ENCODE data around the gene SLIT2. TPM values are rescaled to one million over a fixed set of nuclear protein-coding genes. Genes with fewer than 3 reads are reported as not detected.

The SLIT2 gene
- total and polyA plus RNA-seq, 2 donors (not counting 1 experiment from before 2014, with no cell fraction given) = not detected

- Mint-ChIP-seq H3K4me1 (peaks cover 22% of the 10 kb centered on the region), H3K4me3 (peak overlapping the region; percentile 37)
Observed at GRCh38 chr4:20253283-20253734, 1.6 kb downstream of the SLIT2 start.

DNA sequence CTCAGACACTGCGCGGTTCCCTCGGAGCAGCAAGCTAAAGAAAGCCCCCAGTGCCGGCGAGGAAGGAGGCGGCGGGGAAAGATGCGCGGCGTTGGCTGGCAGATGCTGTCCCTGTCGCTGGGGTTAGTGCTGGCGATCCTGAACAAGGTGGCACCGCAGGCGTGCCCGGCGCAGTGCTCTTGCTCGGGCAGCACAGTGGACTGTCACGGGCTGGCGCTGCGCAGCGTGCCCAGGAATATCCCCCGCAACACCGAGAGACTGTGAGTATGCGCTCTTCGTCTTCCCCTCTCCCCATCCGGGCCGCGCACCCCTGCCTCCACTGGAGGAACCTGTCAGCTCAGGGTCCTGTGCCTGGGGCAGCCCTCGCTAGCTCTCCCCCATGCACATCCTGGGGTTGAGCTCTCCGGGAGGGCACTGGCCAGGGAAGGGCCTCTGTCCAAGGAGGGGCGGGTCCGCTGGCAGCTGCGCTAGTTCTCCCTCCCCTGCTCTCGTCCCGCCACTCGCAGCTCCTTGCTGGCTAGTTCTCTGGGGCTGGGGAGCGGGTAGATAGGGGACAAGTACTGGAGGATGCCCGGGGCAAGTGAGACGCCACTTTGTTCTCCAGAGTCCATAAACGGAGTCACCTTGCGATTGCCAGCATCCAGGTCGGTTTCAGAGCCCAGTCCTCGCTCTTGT is 2.2 kb downstream of the SLIT2 start:
- no peak overlapping the region for H3K9ac ChIP-seq (ENCODE audit: low read length)
- ChIA-PET CTCF (no interaction called here), POLR2A (no interaction called here)
- no peak overlapping the region for H3K4me2 ChIP-seq (replicated peaks; ENCODE audit: low read depth, low read length, poor library complexity, severe bottlenecking)
- H3K4me1 ChIP-seq (ENCODE audit: control insufficient read depth in 2 of 2, insufficient read depth in 2 of 2, low read length in 2 of 2) = peaks cover 12 to 14% of the 10 kb centered on the region in 2 donors
- peaks cover 22% of the 10 kb centered on the region for H3K4me1 Mint-ChIP-seq
- no peaks in the 10 kb centered on the region for H4K20me1 ChIP-seq (ENCODE audit: control insufficient read depth, insufficient read depth, low read length, poor library complexity, severe bottlenecking)
- H3K4me3 ChIP-seq (ENCODE audit: control extremely low read depth in 1 of 5, extremely low read depth in 1 of 5, insufficient read depth in 1 of 5, low read depth in 2 of 5, low read length in 4 of 5) = no peak overlapping the region
- H2AFZ ChIP-seq (ENCODE audit: insufficient read depth, low read depth, low read length, poor library complexity, severe bottlenecking) = no peak overlapping the region
- 8% methylated on average over 41 of the region's 43 CpGs for WGBS (ENCODE audit: insufficient coverage)
- no peak overlapping the region for H3K27ac Mint-ChIP-seq
- no peaks in the 10 kb centered on the region for H3K36me3 ChIP-seq (replicated peaks in 1 of 2; ENCODE audit: control extremely low read depth in 1 of 2, control insufficient read depth in 1 of 2, extremely low read depth in 1 of 2, insufficient read depth in 2 of 2, low read length in 1 of 2)
- peaks cover 51% of the 10 kb centered on the region for H3K27me3 Mint-ChIP-seq
- no peaks in the 10 kb centered on the region for H3K9me3 Mint-ChIP-seq (ENCODE audit: insufficient read depth)
- DNase-seq = peak; percentile 5
- no peak for ATAC-seq (ENCODE audit: low read depth)
- no peaks in the 10 kb centered on the region for H3K79me2 ChIP-seq (ENCODE audit: control insufficient read depth, insufficient read depth, low read length)
- intact Hi-C loops (cut with micrococcal nuclease) = no loop called here
- no peak overlapping the region for H3K27ac ChIP-seq (ENCODE audit: low read length in 2 of 2)
- H3K4me3 Mint-ChIP-seq = peak overlapping the region; percentile 32
- H3K27me3 ChIP-seq (replicated peaks in 1 of 4; ENCODE audit: control extremely low read depth in 1 of 4, control insufficient read depth in 3 of 4, insufficient read depth in 4 of 4, low read length in 3 of 4) = peaks cover 0 to 34% (median 16%) of the 10 kb centered on the region in 4 experiments
- peaks cover 0 to 21% (median 0%) of the 10 kb centered on the region in 3 donors for H3K9me3 ChIP-seq (ENCODE audit: control extremely low read depth in 1 of 3, control insufficient read depth in 2 of 3, insufficient read depth in 1 of 3, low read length in 2 of 3)
- TF ChIP-seq EZH2 (IDR thresholded peaks at IDR 0.05; ENCODE audit: borderline replicate concordance, insufficient read depth, low read depth, low read length, poor library complexity, severe bottlenecking) = no peak
- TF ChIP-seq, protein P1, sequence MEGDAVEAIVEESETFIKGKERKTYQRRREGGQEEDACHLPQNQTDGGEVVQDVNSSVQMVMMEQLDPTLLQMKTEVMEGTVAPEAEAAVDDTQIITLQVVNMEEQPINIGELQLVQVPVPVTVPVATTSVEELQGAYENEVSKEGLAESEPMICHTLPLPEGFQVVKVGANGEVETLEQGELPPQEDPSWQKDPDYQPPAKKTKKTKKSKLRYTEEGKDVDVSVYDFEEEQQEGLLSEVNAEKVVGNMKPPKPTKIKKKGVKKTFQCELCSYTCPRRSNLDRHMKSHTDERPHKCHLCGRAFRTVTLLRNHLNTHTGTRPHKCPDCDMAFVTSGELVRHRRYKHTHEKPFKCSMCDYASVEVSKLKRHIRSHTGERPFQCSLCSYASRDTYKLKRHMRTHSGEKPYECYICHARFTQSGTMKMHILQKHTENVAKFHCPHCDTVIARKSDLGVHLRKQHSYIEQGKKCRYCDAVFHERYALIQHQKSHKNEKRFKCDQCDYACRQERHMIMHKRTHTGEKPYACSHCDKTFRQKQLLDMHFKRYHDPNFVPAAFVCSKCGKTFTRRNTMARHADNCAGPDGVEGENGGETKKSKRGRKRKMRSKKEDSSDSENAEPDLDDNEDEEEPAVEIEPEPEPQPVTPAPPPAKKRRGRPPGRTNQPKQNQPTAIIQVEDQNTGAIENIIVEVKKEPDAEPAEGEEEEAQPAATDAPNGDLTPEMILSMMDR (IDR thresholded peaks at IDR 0.05) = no peak

More at GRCh38 chr4:20253283-20253734, 1.6 kb downstream of the SLIT2 start:
- Histone ChIP-seq H2AFZ (ENCODE audit: insufficient read depth, low read depth, low read length, poor library complexity, severe bottlenecking) (peak overlapping the region; percentile 42), H3K9me3 (ENCODE audit: control extremely low read depth in 1 of 3, control insufficient read depth in 2 of 3, insufficient read depth in 1 of 3, low read length in 2 of 3) (peaks cover 0 to 21% (median 0%) of the 10 kb centered on the region in 3 donors), H3K36me3 (replicated peaks in 1 of 2; ENCODE audit: control extremely low read depth in 1 of 2, control insufficient read depth in 1 of 2, extremely low read depth in 1 of 2, insufficient read depth in 2 of 2, low read length in 1 of 2) (no peaks in the 10 kb centered on the region), H3K4me2 (replicated peaks; ENCODE audit: low read depth, low read length, poor library complexity, severe bottlenecking) (peak overlapping the region; percentile 62), H3K9ac (ENCODE audit: low read length) (no peak overlapping the region), H3K27ac (ENCODE audit: low read length in 2 of 2) (no peak overlapping the region), H3K79me2 (ENCODE audit: control insufficient read depth, insufficient read depth, low read length) (no peaks in the 10 kb centered on the region), H4K20me1 (ENCODE audit: control insufficient read depth, insufficient read depth, low read length, poor library complexity, severe bottlenecking) (no peaks in the 10 kb centered on the region), H3K4me3 (ENCODE audit: control extremely low read depth in 1 of 5, extremely low read depth in 1 of 5, insufficient read depth in 1 of 5, low read depth in 2 of 5, low read length in 4 of 5) (no peak overlapping the region), H3K4me1 (ENCODE audit: control insufficient read depth in 2 of 2, insufficient read depth in 2 of 2, low read length in 2 of 2) (peaks cover 12 to 14% of the 10 kb centered on the region in 2 donors), H3K27me3 (replicated peaks in 1 of 4; ENCODE audit: control extremely low read depth in 1 of 4, control insufficient read depth in 3 of 4, insufficient read depth in 4 of 4, low read length in 3 of 4) (peaks cover 0 to 37% (median 18%) of the 10 kb centered on the region in 4 experiments)
- H3K27ac Mint-ChIP-seq = no peak overlapping the region
- H3K27me3 Mint-ChIP-seq = peaks cover 51% of the 10 kb centered on the region
- intact Hi-C loops (cut with micrococcal nuclease) = no loop called here
- ATAC-seq (ENCODE audit: low read depth) = no peak
- no peak for TF ChIP-seq EZH2 (IDR thresholded peaks at IDR 0.05; ENCODE audit: borderline replicate concordance, insufficient read depth, low read depth, low read length, poor library complexity, severe bottlenecking)
- TF ChIP-seq, protein P1 (IDR thresholded peaks at IDR 0.05) = no peak
- DNase-seq = no peak
- ChIA-PET CTCF (no interaction called here), POLR2A (no interaction called here)
- WGBS (ENCODE audit: insufficient coverage) = 9% methylated on average over 21 of the region's 21 CpGs
- no peaks in the 10 kb centered on the region for H3K9me3 Mint-ChIP-seq (ENCODE audit: insufficient read depth)

All from B cell (primary cell).